Mammary epithelial cell (primary cell): Measurements from ENCODE around the gene KANK3.

Experiments
- CTCF ChIP-seq, 2 donors: IDR thresholded peaks in 1 of 2; conservative IDR thresholded peaks in 1 of 2; 2 replicates each; pipeline ENCODE4 v1.5.1; 2011 to 2012; ENCODE audit warnings: inconsistent platforms in 2 of 2, low read length in 2 of 2, mild to moderate bottlenecking in 2 of 2, control low read depth in 1 of 2, low read depth in 1 of 2; ENCODE audit not compliant: insufficient read depth in 1 of 2; ENCODE audit errors: extremely low read depth in 1 of 2
- EZH2 ChIP-seq: IDR thresholded peaks from 2 replicates; pipeline ENCODE4 v1.6.1; 2012; ENCODE audit warnings: low read length, inconsistent platforms, borderline replicate concordance

- TF ChIP-seq CTCF (conservative IDR thresholded peaks at IDR 0.05 in 1 of 2, IDR thresholded peaks at IDR 0.05 in 1 of 2; ENCODE audit: extremely low read depth in 1 of 2, insufficient read depth in 1 of 2, low read depth in 1 of 2, low read length in 2 of 2) (no peak), EZH2 (no peak)
These were observed 34.5 kb upstream of the KANK3 start for GRCh38 chr19:8377598-8377997.
